Measurements from ENCODE around the gene RWDD2A. TPM values are rescaled to one million over a fixed set of nuclear protein-coding genes. Genes with fewer than 3 reads are reported as not detected.

RWDD2A gene
- total and polyA plus RNA-seq, 9 of the 15 experiments (the other 6 are each of a cell fraction or from before 2014, with no cell fraction given): 1.6 to 4.7 (median 2.1) TPM

- TF ChIP-seq FOXO4 (CRISPR knock-in tag; IDR thresholded peaks at IDR 0.05) (no peak), CGGBP1 (CRISPR knock-in tag; IDR thresholded peaks at IDR 0.05) (no peak), XRCC3 (IDR thresholded peaks at IDR 0.05) (no peak), ERF (CRISPR knock-in tag; IDR thresholded peaks at IDR 0.05) (no peak), RAD21 (CRISPR knock-in tag; conservative IDR thresholded peaks at IDR 0.05 in 1 of 2, IDR thresholded peaks at IDR 0.05 in 1 of 2) (peak; percentile 86 to 91), ZMIZ1 (IDR thresholded peaks at IDR 0.05; ENCODE audit: low read depth in 2 of 2, low read length in 2 of 2) (no peak), SETDB1 (IDR thresholded peaks at IDR 0.05; ENCODE audit: low read length) (no peak), MECOM (CRISPR knock-in tag; IDR thresholded peaks at IDR 0.05) (no peak), GATAD2B (IDR thresholded peaks at IDR 0.05; ENCODE audit: borderline replicate concordance) (no peak), ZNF592 (IDR thresholded peaks at IDR 0.05) (no peak), ETS1 (conservative IDR thresholded peaks at IDR 0.05; ENCODE audit: control insufficient read depth, low read depth, low read length) (no peak), STAT5A (IDR thresholded peaks at IDR 0.05; ENCODE audit: borderline replicate concordance, low read length) (no peak), ZNF354B (CRISPR knock-in tag; IDR thresholded peaks at IDR 0.05) (no peak), KDM1A (IDR thresholded peaks at IDR 0.05) (0 out of 4 replicates have a peak, but pooled peaks of 1 of the 2 experiments have one; percentile 13), ZNF699 (CRISPR knock-in tag; IDR thresholded peaks at IDR 0.05; ENCODE audit: insufficient replicate concordance) (no peak), FOXP1 (CRISPR knock-in tag; IDR thresholded peaks at IDR 0.05) (no peak)
These were observed 22.2 kb downstream of the RWDD2A start (continued) for GRCh38 chr6:83215131-83216047.

All from K562 (cell line).